GM21360 (cell line): Measurements from ENCODE around the gene ATXN3.

Experiments
- ATAC-seq: cut with Tn5 transposase; IDR thresholded peaks from one replicate; pipeline ENCODE4 v1.9.1; 2021; ENCODE audit warnings: mild to moderate bottlenecking, moderate library complexity; ENCODE audit not compliant: unreplicated experiment

ATXN3 gene

GRCh38 chr14:92106143-92106926 lies at the start of gene ATXN3:
TSS of gene ATXN3 (minus strand) at chr14:92106582. CDS start at chr14:92106552, 30 bp downstream.
- peak; percentile 75 for ATAC-seq

- no peak for ATAC-seq
Observed at GRCh38 chr14:92154283-92154942, 48.0 kb upstream of the ATXN3 start.

GRCh38 chr14:92153581-92153980 lies 47.2 kb upstream of the ATXN3 start:
- ATAC-seq, result no peak

GRCh38 chr14:92144708-92145107 lies 38.3 kb upstream of the ATXN3 start:
- no peak for ATAC-seq

DNA sequence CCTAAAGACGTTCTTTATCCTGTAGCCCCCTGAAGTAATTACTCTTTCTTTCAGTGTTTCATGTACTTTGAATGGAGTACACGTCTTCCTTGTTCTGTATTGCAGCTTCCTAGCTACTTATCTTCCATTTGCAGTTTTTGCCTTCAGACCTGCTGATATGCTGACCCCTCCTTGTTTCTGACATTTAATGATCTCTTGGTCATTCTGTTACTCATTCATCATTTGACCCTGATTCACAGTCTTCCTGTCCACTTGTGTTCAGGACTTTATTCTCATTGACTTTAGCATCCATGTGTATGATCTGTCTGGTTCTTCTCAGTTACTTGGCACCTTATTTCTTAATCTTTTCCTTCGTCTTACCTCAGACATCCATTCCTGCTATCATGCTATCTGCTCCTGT lies 37.6 kb upstream of the ATXN3 start:
- no peak for ATAC-seq

GRCh38 chr14:92143309-92143708 lies 36.9 kb upstream of the ATXN3 start:
- no peak for ATAC-seq

- no peak for ATAC-seq
Observed at GRCh38 chr14:92135269-92135668, 28.9 kb upstream of the ATXN3 start.

DNA sequence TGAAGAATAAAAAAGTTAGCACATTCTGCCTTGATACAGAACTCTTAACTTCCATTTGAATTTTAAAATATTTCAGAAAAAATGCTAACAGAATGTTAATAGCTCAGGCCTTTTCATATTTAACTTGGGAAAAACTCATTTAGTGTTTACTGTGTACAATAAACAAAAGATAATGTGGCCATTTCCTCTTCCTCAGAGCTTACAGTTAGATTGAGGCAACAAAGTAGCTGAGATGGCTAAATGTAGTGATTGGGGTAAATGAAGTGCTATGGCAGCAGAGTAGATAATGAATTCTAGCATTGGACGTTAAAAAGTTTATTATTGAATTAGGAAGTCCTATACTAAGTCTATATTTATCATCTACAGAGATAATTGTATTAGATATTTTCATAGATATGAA lies 28.1 kb upstream of the ATXN3 start:
- no peak for ATAC-seq

- ATAC-seq, result no peak
Observed at GRCh38 chr14:92122761-92123160, 16.4 kb upstream of the ATXN3 start.

DNA sequence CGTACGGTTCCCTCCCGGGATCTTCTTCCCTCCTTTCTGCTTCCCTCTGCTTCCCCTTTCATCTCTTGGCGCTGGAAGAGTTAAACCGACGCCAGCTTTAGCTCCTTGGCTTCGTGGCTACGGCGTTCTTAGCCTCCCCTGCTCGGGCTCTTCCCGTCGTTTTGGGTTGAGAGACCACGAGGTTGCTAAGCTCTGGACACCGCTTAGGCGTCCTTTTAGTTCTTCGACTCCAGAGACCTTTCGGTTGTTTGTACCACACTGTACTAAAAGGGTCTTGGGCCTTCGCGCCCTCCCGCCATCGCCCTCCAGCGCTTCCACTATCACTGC lies 15.9 kb upstream of the ATXN3 start:
- peak; percentile 6 for ATAC-seq

GRCh38 chr14:92121670-92122350 lies 15.4 kb upstream of the ATXN3 start, which contains the start of the genes CPSF2 and NDUFB1:
TSS of gene CPSF2 (plus strand) at chr14:92121969. CDS start at chr14:92130985, 9,016 bp downstream.
TSS of gene NDUFB1 (minus strand) at chr14:92121706. CDS start at chr14:92117637, 4,069 bp downstream.
- peak; percentile 85 for ATAC-seq

- no peak for ATAC-seq
Observed at GRCh38 chr14:92121207-92121669, 14.9 kb upstream of the ATXN3 start.

GRCh38 chr14:92109490-92109889 lies 3.1 kb upstream of the ATXN3 start:
- ATAC-seq, result no peak

GRCh38 chr14:92108345-92109254 lies 2.2 kb upstream of the ATXN3 start:
- ATAC-seq, result no peak

GRCh38 chr14:92105893-92106142 lies 564 bp downstream of the ATXN3 start:
- no peak for ATAC-seq

- ATAC-seq, result no peak
Observed at GRCh38 chr14:92105073-92105892, 1.1 kb downstream of the ATXN3 start.

GRCh38 chr14:92103363-92103989 lies 2.9 kb downstream of the ATXN3 start:
- ATAC-seq, result no peak

GRCh38 chr14:92099802-92100201 lies 6.6 kb downstream of the ATXN3 start:
- ATAC-seq, result no peak

- no peak for ATAC-seq
Observed at GRCh38 chr14:92093320-92093719, 13.1 kb downstream of the ATXN3 start.

DNA sequence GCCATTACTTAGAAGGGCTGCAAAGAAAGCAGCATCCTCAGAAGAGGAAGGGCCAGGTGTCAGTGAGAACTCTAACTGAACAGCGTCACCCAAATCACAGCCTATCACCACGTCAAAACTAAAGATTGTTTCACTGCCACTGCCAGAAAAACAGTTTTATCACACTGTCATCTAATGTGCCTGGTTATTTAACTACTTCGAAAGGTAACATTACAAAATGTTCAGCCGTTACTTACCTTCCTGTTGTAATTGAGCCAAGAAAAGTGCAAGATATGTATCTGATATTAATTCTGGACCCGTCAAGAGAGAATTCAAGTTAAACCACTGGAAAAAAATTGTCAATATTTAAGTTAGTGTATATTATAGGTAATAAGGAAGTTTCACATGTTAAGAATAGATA lies 17.9 kb downstream of the ATXN3 start:
- no peak for ATAC-seq
